ENCODE results near the gene TOP1.

GRCh38 chr20:41080866-41081265 is 52.2 kb downstream of the TOP1 start:
- TF ChIP-seq CTCF (conservative IDR thresholded peaks at IDR 0.05; ENCODE audit: low read depth, low read length), result no peak
- TF ChIP-seq EZH2 (IDR thresholded peaks at IDR 0.05; ENCODE audit: low read length, unreplicated experiment), result no peak

All from PC-3 (cell line).